Gastrocnemius medialis (tissue), 4 donors: ENCODE data around the gene PPARGC1A.

Experiments
- CTCF ChIP-seq, 5 experiments: fragments of 450-650 bp in 3 of 5; fragments of 200-600 bp in 2 of 5; sonication (generic) in 2 of 5; IDR thresholded peaks in 4 of 5; conservative IDR thresholded peaks in 1 of 5; 1 replicate in 4 of 5; 2 replicates in 1 of 5; pipeline ENCODE4 v1.5.1; 2016 to 2019; ENCODE audit warnings: antibody characterized with exemption in 5 of 5, mild to moderate bottlenecking in 3 of 5, moderate library complexity in 3 of 5
- POLR2A ChIP-seq, 2 donors: fragments of 450-650 bp; IDR thresholded peaks; one replicate each; pipeline ENCODE4 v1.6.1; 2017; ENCODE audit warnings: antibody characterized with exemption in 2 of 2, mild to moderate bottlenecking in 2 of 2, moderate library complexity in 2 of 2

- TF ChIP-seq CTCF (IDR thresholded peaks at IDR 0.05 in 4 of 5, conservative IDR thresholded peaks at IDR 0.05 in 1 of 5) (no peak), POLR2A (IDR thresholded peaks at IDR 0.05) (no peak)
These were observed 101.8 kb downstream of the PPARGC1A start for GRCh38 chr4:23788027-23788426.
